ENCODE data around the gene B3GAT1. TPM values are rescaled to one million over a fixed set of nuclear protein-coding genes. Genes with fewer than 3 reads are reported as not detected.
A peak's percentile ranks its signal among the peaks of the same experiment; 100 is the strongest.

B3GAT1 gene
- total and polyA plus RNA-seq, 12 donors, result 0.09 to 10.3 (median 2.1) TPM; not detected in 1

DNA sequence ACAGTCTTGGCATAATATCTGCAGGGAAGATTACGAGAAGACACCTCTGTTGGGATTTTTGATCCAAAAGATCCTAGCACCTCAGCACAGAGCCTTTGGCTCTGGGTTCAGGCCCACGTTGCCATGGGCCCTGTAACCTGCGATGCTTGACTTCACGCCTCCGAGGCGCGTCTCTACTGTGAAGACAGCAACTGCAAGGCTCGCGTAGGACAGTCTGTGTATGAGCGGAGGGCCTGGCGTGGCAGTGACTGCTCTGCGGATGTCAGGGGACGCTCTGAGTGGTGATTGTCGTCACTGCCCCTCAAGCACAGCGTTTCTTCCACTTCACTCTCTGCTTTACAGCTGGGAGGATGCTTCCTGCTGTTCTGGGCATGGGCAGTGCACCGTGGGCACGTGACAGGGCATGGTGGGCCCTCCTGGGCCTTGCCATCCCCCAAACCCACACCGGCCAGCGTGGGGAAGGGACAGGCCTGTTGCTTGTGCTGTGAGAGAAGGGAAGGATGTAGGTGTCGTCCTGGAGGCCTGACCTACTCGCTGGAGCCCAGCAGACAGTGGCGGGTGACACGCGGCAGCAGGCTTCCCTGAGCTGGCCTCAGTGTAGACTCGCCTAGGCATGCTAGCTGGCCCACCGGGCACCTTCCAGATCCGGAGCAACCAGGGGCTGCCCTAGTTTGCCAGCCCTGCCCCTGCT lies 53.7 kb downstream of the B3GAT1 start:
- Histone ChIP-seq H3K36me3 (replicated peaks in 1 of 2) (no peaks in the 10 kb centered on the region), H3K4me3 (no peak overlapping the region), H3K4me1 (replicated peaks in 1 of 2) (peaks cover 3% of the 10 kb centered on the region in 2 donors), H3K9me3 (replicated peaks in 1 of 3) (no peaks in the 10 kb centered on the region), H3K27me3 (no peaks in the 10 kb centered on the region), H3K27ac (no peak overlapping the region)
- WGBS, 4 donors, result 87 to 93% (median 91%) methylated on average over 21 to 27 of the region's 27 CpGs
- DNase-seq, result no peak
- TF ChIP-seq POLR2A (IDR thresholded peaks at IDR 0.05) (no peak), CTCF (IDR thresholded peaks at IDR 0.05) (no peak)
- intact Hi-C loops (cut with DNase I), result no loop called here

DNA sequence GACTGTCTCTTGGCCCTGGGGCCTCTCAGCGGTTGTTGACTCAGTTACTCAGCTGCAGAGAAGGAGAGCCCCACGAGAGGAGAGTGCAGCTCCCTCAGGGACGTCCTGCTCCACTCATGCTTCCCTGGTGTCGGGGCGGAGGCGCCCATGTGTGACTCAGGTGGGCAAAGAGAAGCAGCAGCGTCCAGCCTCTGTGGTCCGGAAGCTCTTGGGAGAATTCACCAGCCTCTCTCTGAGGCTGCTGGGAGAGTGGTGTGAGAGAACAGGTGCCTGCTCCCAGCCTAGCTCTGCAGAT lies 54.5 kb downstream of the B3GAT1 start:
- H3K36me3 ChIP-seq (replicated peaks in 1 of 2), result no peaks in the 10 kb centered on the region
- 77 to 91% (median 88%) methylated on average over 6 to 8 of the region's 8 CpGs for WGBS, 4 donors
- H3K27me3 ChIP-seq, result no peaks in the 10 kb centered on the region
- H3K4me3 ChIP-seq, result no peak overlapping the region
- H3K9me3 ChIP-seq (replicated peaks in 1 of 3), result no peaks in the 10 kb centered on the region
- intact Hi-C loops (cut with DNase I), result no loop called here
- no peak for TF ChIP-seq CTCF (IDR thresholded peaks at IDR 0.05)
- TF ChIP-seq POLR2A (IDR thresholded peaks at IDR 0.05), result no peak
- DNase-seq, result peak in 1 of 7 donors; percentile 7
- H3K4me1 ChIP-seq (replicated peaks in 1 of 2), result peaks cover 3% of the 10 kb centered on the region in 2 donors
- no peak overlapping the region for H3K27ac ChIP-seq

DNA sequence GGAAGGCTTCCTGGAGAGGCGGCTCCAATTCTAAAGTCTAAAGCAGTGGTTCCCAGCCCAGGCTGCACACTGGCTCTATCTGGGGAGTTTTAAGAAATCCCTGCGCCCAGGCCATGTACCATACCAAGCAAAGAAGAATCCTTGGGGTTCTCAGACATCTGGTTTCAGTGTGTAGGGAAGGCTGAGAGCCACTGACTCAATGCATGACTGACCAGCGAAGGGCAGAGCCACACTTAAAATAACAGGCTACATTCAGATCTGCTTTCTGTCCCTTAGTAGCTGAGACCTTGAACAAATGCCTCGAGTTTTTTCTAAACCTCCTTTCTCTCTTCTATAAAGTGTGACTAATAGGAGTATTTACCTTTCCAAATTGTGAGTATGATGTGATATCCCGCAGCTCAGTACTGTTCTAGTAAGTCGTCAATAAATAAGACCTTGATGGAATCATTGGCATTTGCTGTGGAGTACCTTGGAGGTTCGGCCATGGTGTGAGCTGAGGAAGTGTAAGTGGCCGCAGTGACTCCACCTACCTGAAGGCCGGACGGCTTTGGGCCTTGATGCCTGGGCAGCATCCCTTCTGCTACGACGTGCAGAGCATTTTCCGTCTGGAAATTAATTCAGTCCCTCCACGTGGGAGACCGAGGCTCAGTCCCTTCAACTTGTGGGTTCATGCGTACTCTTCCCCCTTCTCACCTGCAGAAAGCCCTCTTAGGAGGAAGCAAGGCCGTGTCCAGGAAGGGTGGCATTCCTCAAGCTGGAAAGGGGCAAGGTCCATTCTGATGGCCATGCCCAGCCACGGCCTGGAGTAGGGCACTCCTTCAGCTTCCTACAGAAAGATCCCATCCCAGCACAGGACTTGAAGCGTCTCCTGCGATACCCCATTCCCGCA lies 55.1 kb downstream of the B3GAT1 start:
- DNase-seq, result peak in 1 of 7 donors; percentile 8
- WGBS, 4 donors, result 79 to 85% (median 84%) methylated on average over 21 of the region's 21 CpGs
- no peaks in the 10 kb centered on the region for H3K9me3 ChIP-seq (replicated peaks in 1 of 3)
- H3K27ac ChIP-seq, result no peak overlapping the region
- intact Hi-C loops (cut with DNase I), result no loop called here
- H3K4me1 ChIP-seq (replicated peaks in 1 of 2), result peaks cover 3% of the 10 kb centered on the region in 2 donors
- no peak overlapping the region for H3K4me3 ChIP-seq
- no peaks in the 10 kb centered on the region for H3K27me3 ChIP-seq
- H3K36me3 ChIP-seq (replicated peaks in 1 of 2), result no peaks in the 10 kb centered on the region
- TF ChIP-seq POLR2A (IDR thresholded peaks at IDR 0.05) (no peak), CTCF (IDR thresholded peaks at IDR 0.05) (no peak)

GRCh38 chr11:134355656-134356055 lies 56.4 kb downstream of the B3GAT1 start:
- no peak overlapping the region for H3K4me3 ChIP-seq
- no peak overlapping the region for H3K27ac ChIP-seq
- peaks cover 3% of the 10 kb centered on the region in 2 donors for H3K4me1 ChIP-seq (replicated peaks in 1 of 2)
- 87 to 91% (median 89%) methylated on average over 5 of the region's 5 CpGs for WGBS, 4 donors
- no peaks in the 10 kb centered on the region for H3K36me3 ChIP-seq (replicated peaks in 1 of 2)
- H3K27me3 ChIP-seq, result no peaks in the 10 kb centered on the region
- intact Hi-C loops (cut with DNase I), result no loop called here
- no peaks in the 10 kb centered on the region for H3K9me3 ChIP-seq (replicated peaks in 1 of 3)
- TF ChIP-seq POLR2A (IDR thresholded peaks at IDR 0.05) (no peak), CTCF (IDR thresholded peaks at IDR 0.05) (no peak)
- DNase-seq, result peak in 1 of 7 donors; percentile 8

All from adrenal gland (tissue), 12 donors.